OCI-LY3 (cell line): ENCODE data around the gene FOXC1.

Experiments used
- EZH2phosphoT487 ChIP-seq: fragments of 200-600 bp; shearing (Covaris generic); IDR thresholded peaks from 2 replicates; pipeline ENCODE4 v1.6.1; 2018; ENCODE audit warnings: antibody characterized with exemption, mixed run types, low read depth
- TF ChIP-seq, protein P1 (sequence below): fragments of 200-600, 300-600 bp; sonication (generic); IDR thresholded peaks from 2 replicates; pipeline ENCODE4 v1.5.1; 2014; ENCODE audit warnings: antibody characterized with exemption, low read length, low read depth

DNA sequence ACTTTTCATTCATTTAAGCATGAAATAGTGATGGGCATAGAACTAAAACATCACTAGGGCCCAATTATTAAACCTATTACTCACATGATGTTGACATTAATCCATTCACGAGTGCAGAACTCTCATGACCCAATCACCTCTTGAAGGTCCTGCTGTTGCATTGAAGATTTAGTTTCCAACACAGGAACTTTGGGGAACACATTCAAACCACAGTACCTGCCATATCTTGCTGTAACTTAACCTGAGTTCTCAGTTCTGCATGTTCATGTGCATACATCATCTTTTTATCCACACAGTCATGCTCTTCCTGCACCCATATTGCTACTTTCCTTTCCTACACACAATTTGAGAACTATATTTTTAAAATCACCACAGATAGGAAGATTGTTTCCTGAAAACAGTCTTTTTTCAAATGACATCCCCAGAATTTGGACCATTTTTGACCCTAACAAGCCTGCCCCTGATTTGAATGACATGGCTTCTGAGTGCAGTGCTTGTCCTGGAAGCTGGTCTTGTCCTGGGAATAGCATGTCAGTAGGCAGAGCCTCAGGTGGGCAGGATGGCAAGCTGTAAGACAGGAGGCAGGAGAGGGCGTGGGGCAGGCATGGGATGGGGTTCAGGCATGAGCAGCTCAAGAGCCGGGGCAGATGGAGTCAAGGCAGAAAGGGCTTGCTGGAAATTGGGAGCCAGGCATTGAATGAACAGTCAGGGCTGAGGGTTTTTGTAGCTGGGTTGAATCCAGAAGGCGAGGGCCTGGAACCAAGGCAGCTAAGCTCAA lies 49.2 kb upstream of the FOXC1 start:
- TF ChIP-seq, protein P1, sequence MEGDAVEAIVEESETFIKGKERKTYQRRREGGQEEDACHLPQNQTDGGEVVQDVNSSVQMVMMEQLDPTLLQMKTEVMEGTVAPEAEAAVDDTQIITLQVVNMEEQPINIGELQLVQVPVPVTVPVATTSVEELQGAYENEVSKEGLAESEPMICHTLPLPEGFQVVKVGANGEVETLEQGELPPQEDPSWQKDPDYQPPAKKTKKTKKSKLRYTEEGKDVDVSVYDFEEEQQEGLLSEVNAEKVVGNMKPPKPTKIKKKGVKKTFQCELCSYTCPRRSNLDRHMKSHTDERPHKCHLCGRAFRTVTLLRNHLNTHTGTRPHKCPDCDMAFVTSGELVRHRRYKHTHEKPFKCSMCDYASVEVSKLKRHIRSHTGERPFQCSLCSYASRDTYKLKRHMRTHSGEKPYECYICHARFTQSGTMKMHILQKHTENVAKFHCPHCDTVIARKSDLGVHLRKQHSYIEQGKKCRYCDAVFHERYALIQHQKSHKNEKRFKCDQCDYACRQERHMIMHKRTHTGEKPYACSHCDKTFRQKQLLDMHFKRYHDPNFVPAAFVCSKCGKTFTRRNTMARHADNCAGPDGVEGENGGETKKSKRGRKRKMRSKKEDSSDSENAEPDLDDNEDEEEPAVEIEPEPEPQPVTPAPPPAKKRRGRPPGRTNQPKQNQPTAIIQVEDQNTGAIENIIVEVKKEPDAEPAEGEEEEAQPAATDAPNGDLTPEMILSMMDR: no peak
- TF ChIP-seq EZH2phosphoT487: no peak
